ENCODE measurements around the gene TEK. TPM values are rescaled to one million over a fixed set of nuclear protein-coding genes. Genes with fewer than 3 reads are reported as not detected.

TEK gene
- total RNA-seq, 5 donors from 2014 or later (not counting 1 experiment from before 2014, with no cell fraction given): 0.16 TPM; not detected in 4

- Mint-ChIP-seq H3K27me3 (peaks cover 0 to 4% of the 10 kb centered on the region in 2 donors), H3K36me3 (no peaks in the 10 kb centered on the region), H3K4me3 (no peak overlapping the region), H3K27ac (no peak overlapping the region), H3K4me1 (no peaks in the 10 kb centered on the region), H3K9me3 (peaks cover 6 to 12% (median 11%) of the 10 kb centered on the region in 3 donors)
- ATAC-seq (replicated peaks in 1 of 4) (no peak), DNase-seq (no peak)
- Histone ChIP-seq H3K27ac (ENCODE audit: low read length) (no peak overlapping the region), H3K4me1 (ENCODE audit: control insufficient read depth in 1 of 2, extremely low read depth in 1 of 2, insufficient read depth in 2 of 2, low read length in 2 of 2) (no peaks in the 10 kb centered on the region), H3K4me3 (ENCODE audit: control insufficient read depth in 1 of 2, extremely low read depth in 1 of 2, low read length in 1 of 2) (no peak overlapping the region), H3K36me3 (ENCODE audit: control insufficient read depth in 2 of 2, extremely low read depth in 1 of 2, insufficient read depth in 1 of 2, low read length in 1 of 2) (no peaks in the 10 kb centered on the region), H3K27me3 (replicated peaks in 1 of 2; ENCODE audit: control insufficient read depth in 2 of 2, extremely low read depth in 1 of 2, insufficient read depth in 2 of 2, low read length in 1 of 2) (no peaks in the 10 kb centered on the region), H3K9me3 (no peaks in the 10 kb centered on the region)
- ChIA-PET POLR2A (no interaction called here), CTCF (no interaction called here)
- WGBS (ENCODE audit: insufficient coverage): 33% methylated on average over 1 of the region's 2 CpGs
These were observed 70.3 kb downstream of the TEK start for GRCh38 chr9:27179245-27179865.

- CTCF ChIA-PET: no interaction called here
- POLR2A ChIA-PET: no interaction called here
- H3K36me3 Mint-ChIP-seq: no peaks in the 10 kb centered on the region
- H3K4me1 Mint-ChIP-seq: no peaks in the 10 kb centered on the region
- no peak overlapping the region for H3K27ac ChIP-seq (ENCODE audit: low read length)
- no peaks in the 10 kb centered on the region for H3K4me1 ChIP-seq (ENCODE audit: control insufficient read depth in 1 of 2, extremely low read depth in 1 of 2, insufficient read depth in 2 of 2, low read length in 2 of 2)
- peaks cover 6 to 12% (median 6%) of the 10 kb centered on the region in 3 donors for H3K9me3 Mint-ChIP-seq
- H3K27ac Mint-ChIP-seq: no peak overlapping the region
- H3K27me3 Mint-ChIP-seq: no peaks in the 10 kb centered on the region
- ATAC-seq (replicated peaks in 1 of 4): no peak
- no peaks in the 10 kb centered on the region for H3K27me3 ChIP-seq (replicated peaks in 1 of 2; ENCODE audit: control insufficient read depth in 2 of 2, extremely low read depth in 1 of 2, insufficient read depth in 2 of 2, low read length in 1 of 2)
- no peaks in the 10 kb centered on the region for H3K9me3 ChIP-seq
- no peak overlapping the region for H3K4me3 Mint-ChIP-seq
- no peak for DNase-seq
- H3K4me3 ChIP-seq (ENCODE audit: control insufficient read depth in 1 of 2, extremely low read depth in 1 of 2, low read length in 1 of 2): no peak overlapping the region
- H3K36me3 ChIP-seq (ENCODE audit: control insufficient read depth in 2 of 2, extremely low read depth in 1 of 2, insufficient read depth in 1 of 2, low read length in 1 of 2): no peaks in the 10 kb centered on the region
- WGBS (ENCODE audit: insufficient coverage): no CpG with 5 or more reads among the region's 4 CpGs
These were observed 72.4 kb downstream of the TEK start for GRCh38 chr9:27181381-27181780.

GRCh38 chr9:27182421-27182820 is 73.4 kb downstream of the TEK start:
- Mint-ChIP-seq H3K36me3 (no peaks in the 10 kb centered on the region), H3K27me3 (no peaks in the 10 kb centered on the region), H3K27ac (no peak overlapping the region), H3K9me3 (peaks cover 6 to 12% (median 6%) of the 10 kb centered on the region in 3 donors), H3K4me3 (no peak overlapping the region), H3K4me1 (no peaks in the 10 kb centered on the region)
- POLR2A ChIA-PET: no interaction called here
- no peaks in the 10 kb centered on the region for H3K36me3 ChIP-seq (ENCODE audit: control insufficient read depth in 2 of 2, extremely low read depth in 1 of 2, insufficient read depth in 1 of 2, low read length in 1 of 2)
- H3K27me3 ChIP-seq (replicated peaks in 1 of 2; ENCODE audit: control insufficient read depth in 2 of 2, extremely low read depth in 1 of 2, insufficient read depth in 2 of 2, low read length in 1 of 2): no peaks in the 10 kb centered on the region
- H3K4me1 ChIP-seq (ENCODE audit: control insufficient read depth in 1 of 2, extremely low read depth in 1 of 2, insufficient read depth in 2 of 2, low read length in 2 of 2): no peaks in the 10 kb centered on the region
- WGBS (ENCODE audit: insufficient coverage): no CpG with 5 or more reads among the region's 3 CpGs
- no peak for ATAC-seq (replicated peaks in 1 of 4)
- H3K27ac ChIP-seq (ENCODE audit: low read length): no peak overlapping the region
- no peak for DNase-seq
- CTCF ChIA-PET: no interaction called here
- H3K4me3 ChIP-seq (ENCODE audit: control insufficient read depth in 1 of 2, extremely low read depth in 1 of 2, low read length in 1 of 2): no peak overlapping the region
- no peaks in the 10 kb centered on the region for H3K9me3 ChIP-seq

- ChIA-PET POLR2A (no interaction called here), CTCF (no interaction called here)
- 100% methylated on average over 1 of the region's 2 CpGs for WGBS (ENCODE audit: insufficient coverage)
- H3K9me3 ChIP-seq: no peaks in the 10 kb centered on the region
- Mint-ChIP-seq H3K4me3 (no peak overlapping the region), H3K36me3 (no peaks in the 10 kb centered on the region), H3K27ac (no peak overlapping the region), H3K4me1 (no peaks in the 10 kb centered on the region), H3K9me3 (peaks cover 1 to 7% (median 2%) of the 10 kb centered on the region in 3 donors), H3K27me3 (no peaks in the 10 kb centered on the region)
- H3K4me1 ChIP-seq (ENCODE audit: control insufficient read depth in 1 of 2, extremely low read depth in 1 of 2, insufficient read depth in 2 of 2, low read length in 2 of 2): no peaks in the 10 kb centered on the region
- no peaks in the 10 kb centered on the region for H3K27me3 ChIP-seq (replicated peaks in 1 of 2; ENCODE audit: control insufficient read depth in 2 of 2, extremely low read depth in 1 of 2, insufficient read depth in 2 of 2, low read length in 1 of 2)
- no peak overlapping the region for H3K27ac ChIP-seq (ENCODE audit: low read length)
- H3K36me3 ChIP-seq (ENCODE audit: control insufficient read depth in 2 of 2, extremely low read depth in 1 of 2, insufficient read depth in 1 of 2, low read length in 1 of 2): no peaks in the 10 kb centered on the region
- DNase-seq (no peak), ATAC-seq (replicated peaks in 1 of 4) (no peak)
- no peak overlapping the region for H3K4me3 ChIP-seq (ENCODE audit: control insufficient read depth in 1 of 2, extremely low read depth in 1 of 2, low read length in 1 of 2)
These were observed 74.1 kb downstream of the TEK start for GRCh38 chr9:27183131-27183530.

- no peaks in the 10 kb centered on the region for H3K9me3 ChIP-seq
- CTCF ChIA-PET: no interaction called here
- H3K4me1 ChIP-seq (ENCODE audit: control insufficient read depth in 1 of 2, extremely low read depth in 1 of 2, insufficient read depth in 2 of 2, low read length in 2 of 2): no peaks in the 10 kb centered on the region
- no peaks in the 10 kb centered on the region for H3K27me3 Mint-ChIP-seq
- H3K36me3 ChIP-seq (ENCODE audit: control insufficient read depth in 2 of 2, extremely low read depth in 1 of 2, insufficient read depth in 1 of 2, low read length in 1 of 2): no peaks in the 10 kb centered on the region
- H3K4me1 Mint-ChIP-seq: no peaks in the 10 kb centered on the region
- H3K36me3 Mint-ChIP-seq: no peaks in the 10 kb centered on the region
- H3K27ac Mint-ChIP-seq: no peak overlapping the region
- POLR2A ChIA-PET: no interaction called here
- no CpG with 5 or more reads among the region's 5 CpGs for WGBS (ENCODE audit: insufficient coverage)
- ATAC-seq (replicated peaks in 1 of 4) (no peak), DNase-seq (no peak)
- H3K4me3 ChIP-seq (ENCODE audit: control insufficient read depth in 1 of 2, extremely low read depth in 1 of 2, low read length in 1 of 2): no peak overlapping the region
- no peak overlapping the region for H3K4me3 Mint-ChIP-seq
- H3K27ac ChIP-seq (ENCODE audit: low read length): no peak overlapping the region
- peaks cover 0 to 4% (median 0%) of the 10 kb centered on the region in 3 donors for H3K9me3 Mint-ChIP-seq
- no peaks in the 10 kb centered on the region for H3K27me3 ChIP-seq (replicated peaks in 1 of 2; ENCODE audit: control insufficient read depth in 2 of 2, extremely low read depth in 1 of 2, insufficient read depth in 2 of 2, low read length in 1 of 2)
These were observed 74.7 kb downstream of the TEK start for GRCh38 chr9:27183701-27184100.

GRCh38 chr9:27184556-27185351 is 75.7 kb downstream of the TEK start:
- Mint-ChIP-seq H3K27me3 (no peaks in the 10 kb centered on the region), H3K36me3 (no peaks in the 10 kb centered on the region), H3K4me1 (no peaks in the 10 kb centered on the region), H3K9me3 (no peaks in the 10 kb centered on the region), H3K4me3 (no peak overlapping the region), H3K27ac (no peak overlapping the region)
- no peak overlapping the region for H3K27ac ChIP-seq (ENCODE audit: low read length)
- no peak for ATAC-seq (replicated peaks in 1 of 4)
- H3K4me3 ChIP-seq (ENCODE audit: control insufficient read depth in 1 of 2, extremely low read depth in 1 of 2, low read length in 1 of 2): no peak overlapping the region
- H3K4me1 ChIP-seq (ENCODE audit: control insufficient read depth in 1 of 2, extremely low read depth in 1 of 2, insufficient read depth in 2 of 2, low read length in 2 of 2): no peaks in the 10 kb centered on the region
- no peaks in the 10 kb centered on the region for H3K27me3 ChIP-seq (replicated peaks in 1 of 2; ENCODE audit: control insufficient read depth in 2 of 2, extremely low read depth in 1 of 2, insufficient read depth in 2 of 2, low read length in 1 of 2)
- H3K9me3 ChIP-seq: no peaks in the 10 kb centered on the region
- CTCF ChIA-PET: no interaction called here
- no peaks in the 10 kb centered on the region for H3K36me3 ChIP-seq (ENCODE audit: control insufficient read depth in 2 of 2, extremely low read depth in 1 of 2, insufficient read depth in 1 of 2, low read length in 1 of 2)
- 100% methylated on average over 2 of the region's 5 CpGs for WGBS (ENCODE audit: insufficient coverage)
- DNase-seq: no peak
- POLR2A ChIA-PET: no interaction called here

All from T-cell (primary cell).